ENCODE data around the gene NTN1.

Gene NTN1

GRCh38 chr17:9021992-9022572 is 772 bp downstream of the NTN1 start:
- H2AFZ ChIP-seq (ENCODE audit: low read length) = no peak overlapping the region
- no peaks in the 10 kb centered on the region for H3K9me3 ChIP-seq (ENCODE audit: low read length)
- no peak overlapping the region for H3K9ac ChIP-seq (ENCODE audit: low read length)
- H3K4me2 ChIP-seq (ENCODE audit: low read length) = no peak overlapping the region
- no peaks in the 10 kb centered on the region for H3K36me3 ChIP-seq (ENCODE audit: insufficient read depth, low read length)
- no peaks in the 10 kb centered on the region for H3F3A ChIP-seq (ENCODE audit: insufficient read depth, low read length)
- H3K4me3 ChIP-seq (ENCODE audit: low read depth, low read length, poor library complexity, severe bottlenecking) = no peak overlapping the region
- H4K20me1 ChIP-seq (ENCODE audit: insufficient read depth, low read length) = no peaks in the 10 kb centered on the region
- no peaks in the 10 kb centered on the region for H3K79me2 ChIP-seq (ENCODE audit: insufficient read depth, low read length)
- 0 out of 2 replicates have a peak, but pooled peaks cover 2% of the 10 kb centered on the region for H3K27me3 ChIP-seq (ENCODE audit: insufficient read depth, low read length)
- TF ChIP-seq CTCF (IDR thresholded peaks at IDR 0.05; ENCODE audit: low read length) = no peak
- TF ChIP-seq EZH2 (IDR thresholded peaks at IDR 0.05; ENCODE audit: borderline replicate concordance, low read length) = no peak
- no peaks in the 10 kb centered on the region for H3K4me1 ChIP-seq (ENCODE audit: insufficient read depth, low read length, severe bottlenecking)
- no peaks in the 10 kb centered on the region for H3K9me2 ChIP-seq (ENCODE audit: low read depth, low read length)
- H3K27ac ChIP-seq (ENCODE audit: low read depth, low read length, poor library complexity, severe bottlenecking) = no peak overlapping the region

- Histone ChIP-seq H3K27me3 (ENCODE audit: insufficient read depth, low read length) (0 out of 2 replicates have a peak, but pooled peaks cover 2% of the 10 kb centered on the region), H3K36me3 (ENCODE audit: insufficient read depth, low read length) (no peaks in the 10 kb centered on the region), H3K9me3 (ENCODE audit: low read length) (no peaks in the 10 kb centered on the region), H3K4me1 (ENCODE audit: insufficient read depth, low read length, severe bottlenecking) (no peaks in the 10 kb centered on the region), H3K9me2 (ENCODE audit: low read depth, low read length) (no peaks in the 10 kb centered on the region), H3K27ac (ENCODE audit: low read depth, low read length, poor library complexity, severe bottlenecking) (no peak overlapping the region), H2AFZ (ENCODE audit: low read length) (no peak overlapping the region), H3K4me3 (ENCODE audit: low read depth, low read length, poor library complexity, severe bottlenecking) (no peak overlapping the region), H3F3A (ENCODE audit: insufficient read depth, low read length) (no peaks in the 10 kb centered on the region), H3K4me2 (ENCODE audit: low read length) (no peak overlapping the region), H4K20me1 (ENCODE audit: insufficient read depth, low read length) (no peaks in the 10 kb centered on the region), H3K9ac (ENCODE audit: low read length) (no peak overlapping the region), H3K79me2 (ENCODE audit: insufficient read depth, low read length) (no peaks in the 10 kb centered on the region)
- TF ChIP-seq EZH2 (IDR thresholded peaks at IDR 0.05; ENCODE audit: borderline replicate concordance, low read length) = no peak
- no peak for TF ChIP-seq CTCF (IDR thresholded peaks at IDR 0.05; ENCODE audit: low read length)
Observed at GRCh38 chr17:9022573-9023391, 1.5 kb downstream of the NTN1 start.

GRCh38 chr17:9023392-9024218 is 2.3 kb downstream of the NTN1 start:
- H3K4me3 ChIP-seq (ENCODE audit: low read depth, low read length, poor library complexity, severe bottlenecking) = no peak overlapping the region
- no peak overlapping the region for H3K9ac ChIP-seq (ENCODE audit: low read length)
- H3F3A ChIP-seq (ENCODE audit: insufficient read depth, low read length) = no peaks in the 10 kb centered on the region
- H3K4me2 ChIP-seq (ENCODE audit: low read length) = no peak overlapping the region
- no peaks in the 10 kb centered on the region for H4K20me1 ChIP-seq (ENCODE audit: insufficient read depth, low read length)
- no peaks in the 10 kb centered on the region for H3K36me3 ChIP-seq (ENCODE audit: insufficient read depth, low read length)
- H3K79me2 ChIP-seq (ENCODE audit: insufficient read depth, low read length) = no peaks in the 10 kb centered on the region
- no peak overlapping the region for H3K27ac ChIP-seq (ENCODE audit: low read depth, low read length, poor library complexity, severe bottlenecking)
- peaks cover 2% of the 10 kb centered on the region; the same call in 1 of the 2 replicates for H3K27me3 ChIP-seq (ENCODE audit: insufficient read depth, low read length)
- H3K4me1 ChIP-seq (ENCODE audit: insufficient read depth, low read length, severe bottlenecking) = no peaks in the 10 kb centered on the region
- no peak for TF ChIP-seq EZH2 (IDR thresholded peaks at IDR 0.05; ENCODE audit: borderline replicate concordance, low read length)
- no peaks in the 10 kb centered on the region for H3K9me2 ChIP-seq (ENCODE audit: low read depth, low read length)
- H2AFZ ChIP-seq (ENCODE audit: low read length) = no peak overlapping the region
- H3K9me3 ChIP-seq (ENCODE audit: low read length) = no peaks in the 10 kb centered on the region

Data from OCI-LY1 (cell line).